Neural progenitor cell (in vitro differentiated cells): ENCODE data around the gene TNF. TPM values are rescaled to one million over a fixed set of nuclear protein-coding genes. Genes with fewer than 3 reads are reported as not detected.

Experiments
- DNase-seq: peaks from one replicate; pipeline ENCODE4 v3.0.0-alpha.2; 2016; ENCODE audit warnings: low spot score
- H2AFZ ChIP-seq: fragments of 200-600 bp; sonication (generic); replicated peaks from 2 replicates; pipeline ENCODE4 v1.6.1; 2016; ENCODE audit warnings: antibody characterized with exemption
- H3F3A ChIP-seq: fragments of 200-600 bp; sonication (generic); 2 replicates; pipeline ENCODE4 v1.6.1; 2016; ENCODE audit warnings: antibody characterized with exemption, low read depth
- H3K27ac ChIP-seq: fragments of 200-600 bp; sonication (generic); 2 replicates; pipeline ENCODE4 v1.5.1; 2016; ENCODE audit warnings: mild to moderate bottlenecking
- H3K27me3 ChIP-seq: fragments of 200-600 bp; sonication (generic); 2 replicates; pipeline ENCODE4 v1.6.1; 2016; ENCODE audit warnings: mild to moderate bottlenecking, moderate library complexity
- H3K36me3 ChIP-seq: fragments of 200-600 bp; sonication (generic); 2 replicates; pipeline ENCODE4 v1.5.1; 2016
- H3K4me1 ChIP-seq: fragments of 200-600 bp; sonication (generic); 2 replicates; pipeline ENCODE4 v1.6.1; 2016; ENCODE audit warnings: mixed run types
- H3K4me2 ChIP-seq: fragments of 200-600 bp; sonication (generic); 2 replicates; pipeline ENCODE4 v1.6.1; 2016
- H3K4me3 ChIP-seq: fragments of 200-600 bp; sonication (generic); 2 replicates; pipeline ENCODE4 v1.5.1; 2016
- H3K79me2 ChIP-seq: fragments of 200-600 bp; sonication (generic); 2 replicates; pipeline ENCODE4 v1.6.1; 2016; ENCODE audit warnings: low read depth
- H3K9ac ChIP-seq: fragments of 200-600 bp; sonication (generic); 2 replicates; pipeline ENCODE4 v1.6.1; 2016
- H3K9me3 ChIP-seq: fragments of 200-600 bp; sonication (generic); 2 replicates; pipeline ENCODE4 v1.5.1; 2016; ENCODE audit warnings: low read depth
- H4K20me1 ChIP-seq: fragments of 200-600 bp; sonication (generic); 2 replicates; pipeline ENCODE4 v1.6.1; 2016; ENCODE audit warnings: low read depth
- H3K27ac Mint-ChIP-seq: 3 replicates; pipeline ENCODE4 v1.8.0; 2021; ENCODE audit warnings: mixed read lengths
- H3K27me3 Mint-ChIP-seq: 2 replicates; pipeline ENCODE4 v1.8.0; 2022; ENCODE audit warnings: low read depth, mild to moderate bottlenecking, inconsistent platforms, moderate library complexity, mixed read lengths; ENCODE audit not compliant: insufficient read depth
- H3K36me3 Mint-ChIP-seq: 3 replicates; pipeline ENCODE4 v1.8.0; 2021; ENCODE audit warnings: mixed read lengths
- H3K4me1 Mint-ChIP-seq: 3 replicates; pipeline ENCODE4 v1.8.0; 2021; ENCODE audit warnings: mixed read lengths
- H3K4me3 Mint-ChIP-seq: 3 replicates; pipeline ENCODE4 v1.8.0; 2021; ENCODE audit warnings: mild to moderate bottlenecking, moderate library complexity, mixed read lengths
- H3K9me3 Mint-ChIP-seq: 3 replicates; pipeline ENCODE4 v1.8.0; 2020; ENCODE audit warnings: mixed read lengths
- EZH2 ChIP-seq: fragments of 200-600 bp; sonication (generic); IDR thresholded peaks from 2 replicates; pipeline ENCODE4 v1.6.1; 2017; ENCODE audit warnings: antibody characterized with exemption, mild to moderate bottlenecking, moderate library complexity
- EZH2phosphoT487 ChIP-seq: fragments of 200-600 bp; sonication (generic); IDR thresholded peaks from 2 replicates; pipeline ENCODE4 v1.6.1; 2017; ENCODE audit warnings: antibody characterized with exemption
- total RNA-seq: library from RNA; depleted of rRNA; stranded (reverse); fragments of >200 nt; gene quantifications from 2 replicates; pipeline ENCODE4 v1.2.3, GENCODE V29; 2015; ENCODE audit warnings: low replicate concordance
- TF ChIP-seq, protein P1 (sequence below): fragments of 200-600 bp; sonication (generic); IDR thresholded peaks from 2 replicates; pipeline ENCODE4 v1.5.1; 2017; ENCODE audit warnings: antibody characterized with exemption, mild to moderate bottlenecking

Gene TNF
- total RNA-seq, 1 donor from 2014 or later, result not detected

DNA sequence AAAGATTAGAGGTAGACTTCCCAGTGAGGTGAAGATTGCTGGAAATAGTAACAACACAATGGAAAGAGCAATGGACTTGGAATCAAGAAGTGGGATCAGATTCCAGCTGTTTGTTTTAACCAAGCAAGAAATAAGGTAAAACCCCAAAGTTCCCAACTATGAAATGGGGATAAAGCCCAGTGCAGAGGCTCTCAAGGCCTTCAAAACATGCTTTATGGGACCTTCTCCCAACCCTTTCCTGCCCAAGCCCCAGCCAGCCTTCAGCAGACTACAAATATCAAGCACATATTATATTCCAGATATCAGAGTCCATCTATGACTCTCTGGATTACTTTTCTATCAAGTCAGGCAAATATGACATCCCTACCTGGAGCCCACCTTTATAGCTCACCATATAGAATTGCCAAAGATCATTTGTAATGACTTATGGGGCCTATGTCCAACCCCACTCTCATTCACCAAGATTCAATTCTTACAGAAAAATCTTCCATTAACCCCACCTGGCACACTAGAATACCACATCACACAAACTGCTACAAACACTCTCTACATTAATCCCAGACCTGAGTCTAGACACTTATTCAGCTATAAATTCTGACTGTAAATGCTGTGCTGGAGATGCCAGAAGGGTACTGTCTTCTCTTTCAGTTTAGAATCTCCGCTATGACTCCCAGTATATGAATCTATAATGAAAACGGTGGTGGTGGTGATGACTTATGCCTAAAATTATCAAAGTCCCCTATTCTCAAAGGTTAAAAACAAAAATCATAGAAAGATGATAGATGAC is 39.6 kb upstream of the TNF start:
- Mint-ChIP-seq H3K4me3 (no peak overlapping the region), H3K9me3 (no peaks in the 10 kb centered on the region), H3K27me3 (peaks cover 6% of the 10 kb centered on the region), H3K4me1 (peaks cover 25% of the 10 kb centered on the region), H3K27ac (no peak overlapping the region), H3K36me3 (peaks cover 73% of the 10 kb centered on the region)
- no peaks in the 10 kb centered on the region for H3K27me3 ChIP-seq
- peaks cover 52% of the 10 kb centered on the region for H3K36me3 ChIP-seq
- no peak overlapping the region for H3K4me3 ChIP-seq
- TF ChIP-seq, protein P1, sequence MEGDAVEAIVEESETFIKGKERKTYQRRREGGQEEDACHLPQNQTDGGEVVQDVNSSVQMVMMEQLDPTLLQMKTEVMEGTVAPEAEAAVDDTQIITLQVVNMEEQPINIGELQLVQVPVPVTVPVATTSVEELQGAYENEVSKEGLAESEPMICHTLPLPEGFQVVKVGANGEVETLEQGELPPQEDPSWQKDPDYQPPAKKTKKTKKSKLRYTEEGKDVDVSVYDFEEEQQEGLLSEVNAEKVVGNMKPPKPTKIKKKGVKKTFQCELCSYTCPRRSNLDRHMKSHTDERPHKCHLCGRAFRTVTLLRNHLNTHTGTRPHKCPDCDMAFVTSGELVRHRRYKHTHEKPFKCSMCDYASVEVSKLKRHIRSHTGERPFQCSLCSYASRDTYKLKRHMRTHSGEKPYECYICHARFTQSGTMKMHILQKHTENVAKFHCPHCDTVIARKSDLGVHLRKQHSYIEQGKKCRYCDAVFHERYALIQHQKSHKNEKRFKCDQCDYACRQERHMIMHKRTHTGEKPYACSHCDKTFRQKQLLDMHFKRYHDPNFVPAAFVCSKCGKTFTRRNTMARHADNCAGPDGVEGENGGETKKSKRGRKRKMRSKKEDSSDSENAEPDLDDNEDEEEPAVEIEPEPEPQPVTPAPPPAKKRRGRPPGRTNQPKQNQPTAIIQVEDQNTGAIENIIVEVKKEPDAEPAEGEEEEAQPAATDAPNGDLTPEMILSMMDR, result no peak
- TF ChIP-seq EZH2 (no peak), EZH2phosphoT487 (no peak)
- no peak overlapping the region for H3K27ac ChIP-seq
- H2AFZ ChIP-seq, result no peak overlapping the region
- peaks cover 85% of the 10 kb centered on the region for H3K79me2 ChIP-seq
- no peak overlapping the region for H3K4me2 ChIP-seq
- DNase-seq, result no peak
- peaks cover 99% of the 10 kb centered on the region for H4K20me1 ChIP-seq
- peaks cover 85% of the 10 kb centered on the region for H3F3A ChIP-seq
- H3K4me1 ChIP-seq, result peaks cover 16% of the 10 kb centered on the region
- H3K9me3 ChIP-seq, result no peaks in the 10 kb centered on the region
- no peak overlapping the region for H3K9ac ChIP-seq

DNA sequence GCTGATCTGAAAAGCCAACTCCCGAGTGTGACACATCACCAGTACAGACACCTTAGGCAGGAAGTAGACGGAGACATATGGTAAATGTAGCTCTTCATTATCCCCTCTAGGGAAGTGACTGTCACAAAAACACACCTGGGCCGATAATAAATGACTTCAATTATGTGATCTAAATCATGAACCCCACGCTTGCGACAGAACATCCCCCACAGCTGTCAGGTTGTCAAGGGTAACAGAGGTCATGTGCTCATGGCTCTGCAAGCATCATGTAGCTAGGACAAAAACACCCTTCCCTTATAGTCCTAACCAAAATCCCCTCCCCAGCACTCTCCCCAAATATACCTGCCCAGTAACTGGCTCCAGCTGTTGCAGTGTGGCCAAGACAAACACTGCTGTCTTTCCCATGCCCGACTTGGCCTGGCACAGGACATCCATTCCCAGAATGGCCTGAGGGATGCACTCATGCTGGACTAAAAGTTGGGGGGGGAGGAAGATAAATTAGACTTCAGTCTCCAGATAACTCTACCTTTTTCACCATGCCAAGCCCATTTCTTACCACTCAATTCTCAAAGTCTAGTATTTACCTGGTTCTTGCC is 36.5 kb upstream of the TNF start:
- peaks cover 35% of the 10 kb centered on the region for H3K4me1 Mint-ChIP-seq
- H3K27ac ChIP-seq, result no peak overlapping the region
- peak overlapping the region; percentile 99 for H3K9ac ChIP-seq
- H3K4me3 ChIP-seq, result peak overlapping the region; percentile 96
- TF ChIP-seq, protein P1, result no peak
- no peak for TF ChIP-seq EZH2phosphoT487
- no peak for TF ChIP-seq EZH2
- peaks cover 16% of the 10 kb centered on the region for H3K4me1 ChIP-seq
- H4K20me1 ChIP-seq, result peaks cover 75% of the 10 kb centered on the region
- peaks cover 90% of the 10 kb centered on the region for H3K79me2 ChIP-seq
- peaks cover 57% of the 10 kb centered on the region for H3K36me3 Mint-ChIP-seq
- no peaks in the 10 kb centered on the region for H3K27me3 ChIP-seq
- peaks cover 78% of the 10 kb centered on the region for H3F3A ChIP-seq
- H3K9me3 Mint-ChIP-seq, result no peaks in the 10 kb centered on the region
- H3K27me3 Mint-ChIP-seq, result peaks cover 6% of the 10 kb centered on the region
- H3K4me3 Mint-ChIP-seq, result peak overlapping the region; percentile 100
- H3K9me3 ChIP-seq, result no peaks in the 10 kb centered on the region
- peaks cover 42% of the 10 kb centered on the region for H3K36me3 ChIP-seq
- no peak overlapping the region for H2AFZ ChIP-seq
- no peak overlapping the region for H3K27ac Mint-ChIP-seq
- no peak for DNase-seq
- peak overlapping the region; percentile 89 for H3K4me2 ChIP-seq

DNA sequence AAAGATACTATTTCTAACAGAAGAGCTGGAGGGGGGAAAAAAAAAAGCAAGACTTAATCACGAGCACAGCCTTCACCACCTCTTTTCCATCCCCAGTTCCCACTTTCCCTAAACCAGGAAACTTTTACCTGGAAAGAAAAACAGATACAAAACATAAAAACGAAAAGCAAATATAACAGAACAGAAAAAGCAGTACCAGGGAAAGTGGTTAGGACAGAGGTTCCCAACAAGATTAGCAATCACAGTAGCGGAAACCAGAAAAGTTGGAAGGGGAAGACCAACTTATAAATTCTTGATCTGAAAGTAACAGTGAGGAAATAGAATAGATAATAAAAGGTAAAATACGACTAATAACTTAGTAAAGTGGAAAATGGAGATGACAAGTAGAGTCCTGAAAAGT is 34.7 kb upstream of the TNF start:
- Mint-ChIP-seq H3K27me3 (peaks cover 6% of the 10 kb centered on the region), H3K27ac (peak overlapping the region; percentile 100), H3K4me3 (peak overlapping the region; percentile 100), H3K36me3 (peaks cover 45% of the 10 kb centered on the region), H3K4me1 (peaks cover 44% of the 10 kb centered on the region), H3K9me3 (no peaks in the 10 kb centered on the region)
- DNase-seq, result no peak
- Histone ChIP-seq H3K27ac (no peak overlapping the region), H3K4me2 (peak overlapping the region; percentile 89), H3K9me3 (no peaks in the 10 kb centered on the region), H3K4me3 (peak overlapping the region; percentile 96), H3K27me3 (no peaks in the 10 kb centered on the region), H3K79me2 (peaks cover 76% of the 10 kb centered on the region), H4K20me1 (peaks cover 58% of the 10 kb centered on the region), H3K4me1 (peaks cover 16% of the 10 kb centered on the region), H2AFZ (no peak overlapping the region), H3K9ac (peak overlapping the region; percentile 99), H3K36me3 (peaks cover 32% of the 10 kb centered on the region), H3F3A (peaks cover 61% of the 10 kb centered on the region)
- TF ChIP-seq, protein P1, result no peak
- TF ChIP-seq EZH2phosphoT487, result no peak
- TF ChIP-seq EZH2, result no peak
